A673 (cell line): ENCODE results near the gene KIRREL3. TPM values are rescaled to one million over a fixed set of nuclear protein-coding genes. Genes with fewer than 3 reads are reported as not detected.
A peak's percentile ranks its signal among the peaks of the same experiment; 100 is the strongest.

Experiments
- BruUV-seq: library from RNA; stranded (reverse); fragments of 400-500 nt; replicated peaks from 2 replicates; lab custom pipeline; 2021; lab: Mats Ljungman, UMichigan
- CTCF ChIA-PET: fragments of 300-600 bp; sonication (Branson Sonifier 250); formaldehyde crosslinking; loops from one replicate; lab custom pipeline; 2022; ENCODE audit warnings: antibody characterized with exemption; lab: Charles Lee
- POLR2A ChIA-PET: fragments of 300-600 bp; sonication (Branson Sonifier 250); formaldehyde crosslinking; loops from one replicate; lab custom pipeline; 2022; ENCODE audit warnings: antibody characterized with exemption; ENCODE audit not compliant: low non-redundant PET; lab: Charles Lee
- DNase-seq: peaks from one replicate; pipeline ENCODE4 v3.0.0-alpha.2; 2015; ENCODE audit warnings: low spot score
- H3K27ac ChIP-seq: fragments of 200-600 bp; sonication (generic); 2 replicates; pipeline ENCODE4 v1.5.1; 2016; ENCODE audit warnings: mixed run types, low read depth, mild to moderate bottlenecking, mixed read lengths, antibody characterized with exemption, low read length; ENCODE audit not compliant: poor library complexity, severe bottlenecking
- H3K27me3 ChIP-seq: fragments of 200-600 bp; sonication (generic); replicated peaks from 2 replicates; pipeline ENCODE4 v1.6.1; 2017; ENCODE audit warnings: mixed run types, low read depth, mild to moderate bottlenecking, mixed read lengths, antibody characterized with exemption, low read length; ENCODE audit not compliant: insufficient read depth, poor library complexity
- H3K36me3 ChIP-seq: fragments of 200-600 bp; sonication (generic); 2 replicates; pipeline ENCODE4 v1.6.1; 2016; ENCODE audit warnings: mixed run types, mild to moderate bottlenecking, mixed read lengths, antibody characterized with exemption, low read length; ENCODE audit not compliant: insufficient read depth, poor library complexity, severe bottlenecking
- H3K4me1 ChIP-seq: fragments of 200-600 bp; sonication (generic); 2 replicates; pipeline ENCODE4 v1.6.1; 2017; ENCODE audit warnings: mixed run types, mild to moderate bottlenecking, mixed read lengths, antibody characterized with exemption, low read length; ENCODE audit not compliant: insufficient read depth, poor library complexity, severe bottlenecking
- H3K4me3 ChIP-seq: fragments of 200-600 bp; sonication (generic); 2 replicates; pipeline ENCODE4 v1.5.1; 2016; ENCODE audit warnings: low read depth, mixed run types, mild to moderate bottlenecking, mixed read lengths, low read length; ENCODE audit not compliant: poor library complexity, severe bottlenecking
- H3K9me3 ChIP-seq: fragments of 200-600 bp; sonication (generic); 2 replicates; pipeline ENCODE4 v1.6.1; 2016; ENCODE audit warnings: mixed run types, low read depth, mild to moderate bottlenecking, mixed read lengths, antibody characterized with exemption, low read length; ENCODE audit not compliant: poor library complexity, severe bottlenecking
- EZH2 ChIP-seq: fragments of 200-600 bp; sonication (generic); IDR thresholded peaks from 2 replicates; pipeline ENCODE4 v1.6.1; 2017; ENCODE audit warnings: borderline replicate concordance, low read depth, mild to moderate bottlenecking, mixed read lengths, antibody characterized with exemption, low read length; ENCODE audit not compliant: poor library complexity, severe bottlenecking
- intact Hi-C: fragments of 100-400 bp; cut with micrococcal nuclease; formaldehyde crosslinking; loops from one replicate; pipeline ENCODE4 v1.10.0; 2022; ENCODE audit not compliant: unreplicated experiment
- total RNA-seq: library from RNA; stranded (reverse); gene quantifications from 2 replicates; pipeline ENCODE4 v1.2.3, GENCODE V29; 2021
- TF ChIP-seq, protein P1 (sequence below): fragments of 300-800, 200-600 bp; sonication (generic); conservative IDR thresholded peaks from 2 replicates; pipeline ENCODE4 v1.5.1; 2017; ENCODE audit warnings: low read depth, mild to moderate bottlenecking, antibody characterized with exemption, low read length, moderate library complexity, mixed read lengths

Gene KIRREL3
- total RNA-seq, 1 experiment from 2014 or later: not detected

DNA sequence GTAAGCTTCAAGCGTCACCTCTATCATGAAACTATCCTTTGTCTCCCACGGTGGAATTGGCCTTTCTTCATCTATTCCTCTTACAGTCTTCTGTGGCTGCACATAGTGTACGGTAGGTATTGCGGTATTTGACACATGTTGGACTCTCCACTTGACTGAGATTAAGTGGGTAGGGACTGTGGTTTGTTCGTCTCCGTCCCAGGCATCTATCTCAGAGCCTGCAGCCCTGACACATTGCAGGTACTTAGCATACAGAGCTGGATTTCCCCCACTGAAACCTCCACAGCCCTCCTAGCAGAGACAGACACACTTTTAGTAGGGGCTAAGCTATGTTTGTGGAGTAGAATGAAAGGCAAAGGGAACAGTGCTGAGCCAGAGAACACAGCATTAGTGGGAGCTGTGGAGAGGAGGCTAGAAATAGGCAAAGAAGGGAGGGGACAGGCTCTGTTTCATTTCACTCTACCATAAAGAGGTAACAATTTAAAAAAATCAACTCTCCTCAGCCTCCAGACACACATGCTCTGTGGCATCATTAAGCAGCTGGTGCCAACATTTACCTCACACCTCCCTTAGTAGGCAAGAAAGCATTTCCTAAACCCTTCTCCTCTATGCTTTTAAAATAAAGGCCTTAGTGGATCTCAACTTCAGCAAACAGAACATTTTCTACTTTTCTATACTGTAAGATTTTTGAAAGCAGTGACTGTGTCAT is 277.5 kb downstream of the KIRREL3 start:
- Histone ChIP-seq H3K27me3 (no peaks in the 10 kb centered on the region), H3K4me3 (no peak overlapping the region), H3K9me3 (no peaks in the 10 kb centered on the region), H3K4me1 (no peaks in the 10 kb centered on the region), H3K36me3 (no peaks in the 10 kb centered on the region), H3K27ac (no peak overlapping the region)
- CTCF ChIA-PET: no interaction called here
- intact Hi-C loops: no loop called here
- TF ChIP-seq, protein P1, sequence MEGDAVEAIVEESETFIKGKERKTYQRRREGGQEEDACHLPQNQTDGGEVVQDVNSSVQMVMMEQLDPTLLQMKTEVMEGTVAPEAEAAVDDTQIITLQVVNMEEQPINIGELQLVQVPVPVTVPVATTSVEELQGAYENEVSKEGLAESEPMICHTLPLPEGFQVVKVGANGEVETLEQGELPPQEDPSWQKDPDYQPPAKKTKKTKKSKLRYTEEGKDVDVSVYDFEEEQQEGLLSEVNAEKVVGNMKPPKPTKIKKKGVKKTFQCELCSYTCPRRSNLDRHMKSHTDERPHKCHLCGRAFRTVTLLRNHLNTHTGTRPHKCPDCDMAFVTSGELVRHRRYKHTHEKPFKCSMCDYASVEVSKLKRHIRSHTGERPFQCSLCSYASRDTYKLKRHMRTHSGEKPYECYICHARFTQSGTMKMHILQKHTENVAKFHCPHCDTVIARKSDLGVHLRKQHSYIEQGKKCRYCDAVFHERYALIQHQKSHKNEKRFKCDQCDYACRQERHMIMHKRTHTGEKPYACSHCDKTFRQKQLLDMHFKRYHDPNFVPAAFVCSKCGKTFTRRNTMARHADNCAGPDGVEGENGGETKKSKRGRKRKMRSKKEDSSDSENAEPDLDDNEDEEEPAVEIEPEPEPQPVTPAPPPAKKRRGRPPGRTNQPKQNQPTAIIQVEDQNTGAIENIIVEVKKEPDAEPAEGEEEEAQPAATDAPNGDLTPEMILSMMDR: no peak
- no peak for TF ChIP-seq EZH2
- no peak for DNase-seq
- no TSS peak for BruUV-seq
- POLR2A ChIA-PET: interaction anchor here (0.6 kb wide), 1 partner anchor 193 kb away, joined by 5 read pairs; no protein-coding TSS in a partner anchor

DNA sequence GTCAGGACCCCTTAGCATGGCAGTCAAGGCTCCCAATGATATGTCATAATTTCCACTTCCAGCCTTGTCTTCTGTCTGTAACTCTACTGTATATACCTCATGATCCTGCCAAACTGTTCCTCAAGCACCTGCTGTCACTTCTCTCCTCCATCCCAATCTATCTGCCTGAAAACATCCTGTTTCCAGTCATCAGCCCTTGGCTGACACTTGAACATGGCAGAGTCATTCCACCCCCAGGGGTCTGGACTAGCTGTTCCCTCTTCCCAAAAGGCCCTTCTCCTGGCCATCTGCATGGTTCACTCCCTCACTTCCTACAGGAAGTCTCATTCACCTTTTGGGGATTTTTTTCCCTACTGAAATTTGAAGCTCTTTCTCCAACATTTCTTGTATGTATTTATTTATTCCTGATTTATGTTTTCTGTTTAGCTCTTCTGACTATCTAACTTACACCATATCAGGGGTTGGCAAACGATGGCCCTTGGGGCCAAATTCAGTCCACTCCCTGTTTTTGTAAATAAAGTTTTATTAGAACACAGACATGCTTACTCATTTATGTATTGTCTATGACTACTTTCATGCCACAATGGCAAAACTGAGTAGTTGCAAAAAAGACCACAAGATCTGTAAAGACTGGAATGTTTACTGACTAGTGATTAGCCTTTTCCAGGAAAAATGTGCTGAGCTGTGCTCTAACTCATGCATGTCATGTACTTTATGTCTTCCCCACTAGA is 278.4 kb downstream of the KIRREL3 start:
- no peak for DNase-seq
- TF ChIP-seq EZH2: no peak
- TF ChIP-seq, protein P1: no peak
- POLR2A ChIA-PET: no interaction called here
- no peak overlapping the region for H3K4me3 ChIP-seq
- CTCF ChIA-PET: no interaction called here
- BruUV-seq: no TSS peak
- H3K36me3 ChIP-seq: no peaks in the 10 kb centered on the region
- intact Hi-C loops: no loop called here
- no peaks in the 10 kb centered on the region for H3K27me3 ChIP-seq
- H3K27ac ChIP-seq: no peak overlapping the region
- no peaks in the 10 kb centered on the region for H3K9me3 ChIP-seq
- H3K4me1 ChIP-seq: no peaks in the 10 kb centered on the region

DNA sequence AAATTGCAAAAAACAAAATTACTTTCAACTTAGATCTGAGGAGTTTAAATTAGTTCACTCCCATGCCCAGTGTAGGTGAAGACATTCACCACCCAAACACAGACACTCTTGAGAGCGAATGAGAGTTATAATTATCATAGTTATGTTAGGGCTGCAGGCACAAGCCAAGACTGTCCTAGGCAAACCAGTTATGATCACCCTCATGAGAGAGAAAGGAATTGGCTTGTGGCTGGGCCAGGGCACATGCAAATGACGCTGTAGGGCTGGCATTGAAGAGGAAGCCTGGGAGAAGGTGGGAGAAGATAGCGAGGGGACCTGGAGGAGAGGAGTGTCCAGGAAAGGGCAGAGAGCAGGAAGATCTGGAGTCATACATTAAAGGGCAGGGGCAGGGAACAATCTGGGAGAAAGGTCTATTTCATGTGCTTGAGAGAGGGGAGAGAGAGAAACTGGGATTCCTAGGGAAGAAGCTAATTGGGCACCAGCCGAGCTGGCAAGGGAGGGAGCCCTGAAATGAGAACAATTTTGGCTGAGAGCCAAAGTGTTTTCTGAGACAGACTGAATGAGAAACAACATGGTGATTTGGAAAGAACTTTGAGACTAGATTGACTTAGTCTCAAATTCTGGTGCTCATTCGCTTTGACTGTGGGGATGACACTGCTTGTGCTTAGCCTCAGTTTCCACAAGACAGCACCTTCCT is 279.9 kb downstream of the KIRREL3 start:
- no peaks in the 10 kb centered on the region for H3K27me3 ChIP-seq
- DNase-seq: peak; percentile 25
- CTCF ChIA-PET: interaction anchor here (0.6 kb wide), 1 partner anchor 37 kb away, joined by 5 read pairs; no protein-coding TSS in a partner anchor
- no peaks in the 10 kb centered on the region for H3K9me3 ChIP-seq
- TF ChIP-seq EZH2: no peak
- TF ChIP-seq, protein P1: no peak
- no peaks in the 10 kb centered on the region for H3K36me3 ChIP-seq
- H3K27ac ChIP-seq: no peak overlapping the region
- POLR2A ChIA-PET: no interaction called here
- intact Hi-C loops: no loop called here
- BruUV-seq: no TSS peak
- H3K4me3 ChIP-seq: no peak overlapping the region
- H3K4me1 ChIP-seq: no peaks in the 10 kb centered on the region
